Jurkat, Clone E6-1 (cell line): ENCODE data around the gene SMOC2.

ENCODE experiments used
- DNase-seq: peaks from one replicate; pipeline ENCODE4 v3.0.0-alpha.2; 2011; ENCODE audit warnings: low read depth, low spot score
- H3K4me3 ChIP-seq: 2 replicates; pipeline ENCODE4 v1.5.1; 2011; ENCODE audit warnings: mild to moderate bottlenecking, low read length, control low read depth, moderate library complexity

Gene SMOC2

GRCh38 chr6:168504366-168504765 is 63.4 kb downstream of the SMOC2 start:
- H3K4me3 ChIP-seq: no peak overlapping the region
- DNase-seq: no peak

GRCh38 chr6:168506460-168506859 is 65.5 kb downstream of the SMOC2 start:
- peak; percentile 2 for DNase-seq
- H3K4me3 ChIP-seq: no peak overlapping the region

GRCh38 chr6:168507297-168507696 is 66.3 kb downstream of the SMOC2 start:
- no peak for DNase-seq
- H3K4me3 ChIP-seq: no peak overlapping the region

GRCh38 chr6:168507730-168508129 is 66.7 kb downstream of the SMOC2 start:
- no peak for DNase-seq
- no peak overlapping the region for H3K4me3 ChIP-seq

GRCh38 chr6:168508903-168509302 is 67.9 kb downstream of the SMOC2 start:
- no peak overlapping the region for H3K4me3 ChIP-seq
- DNase-seq: no peak

- DNase-seq: no peak
- no peak overlapping the region for H3K4me3 ChIP-seq
These were observed 72.8 kb downstream of the SMOC2 start for GRCh38 chr6:168513766-168514165.

- no peak for DNase-seq
- H3K4me3 ChIP-seq: no peak overlapping the region
These were observed 73.2 kb downstream of the SMOC2 start for GRCh38 chr6:168514216-168514615.

GRCh38 chr6:168515376-168515775 is 74.4 kb downstream of the SMOC2 start:
- no peak for DNase-seq
- H3K4me3 ChIP-seq: no peak overlapping the region

GRCh38 chr6:168516944-168517741 is 76.2 kb downstream of the SMOC2 start:
- no peak for DNase-seq

GRCh38 chr6:168517742-168518347 is 76.9 kb downstream of the SMOC2 start:
- no peak for DNase-seq
- H3K4me3 ChIP-seq: no peak overlapping the region

More at GRCh38 chr6:168516944-168517741, 76.2 kb downstream of the SMOC2 start:
- no peak overlapping the region for H3K4me3 ChIP-seq

GRCh38 chr6:168518348-168518745 is 77.4 kb downstream of the SMOC2 start:
- DNase-seq: no peak
- no peak overlapping the region for H3K4me3 ChIP-seq

GRCh38 chr6:168518867-168519266 is 77.9 kb downstream of the SMOC2 start:
- no peak overlapping the region for H3K4me3 ChIP-seq
- DNase-seq: no peak

- no peak overlapping the region for H3K4me3 ChIP-seq
- DNase-seq: no peak
These were observed 79.2 kb downstream of the SMOC2 start for GRCh38 chr6:168520233-168520632.

GRCh38 chr6:168524571-168525001 is 83.6 kb downstream of the SMOC2 start:
- no peak overlapping the region for H3K4me3 ChIP-seq
- no peak for DNase-seq

GRCh38 chr6:168525114-168525513 is 84.1 kb downstream of the SMOC2 start:
- DNase-seq: no peak
- no peak overlapping the region for H3K4me3 ChIP-seq

- H3K4me3 ChIP-seq: no peak overlapping the region
- DNase-seq: no peak
These were observed 85.1 kb downstream of the SMOC2 start for GRCh38 chr6:168525926-168526630.

GRCh38 chr6:168526841-168527281 is 85.9 kb downstream of the SMOC2 start:
- no peak overlapping the region for H3K4me3 ChIP-seq
- DNase-seq: no peak

- DNase-seq: no peak
These were observed 86.6 kb downstream of the SMOC2 start for GRCh38 chr6:168527451-168528210.

GRCh38 chr6:168528474-168529095 is 87.6 kb downstream of the SMOC2 start:
- no peak for DNase-seq
- H3K4me3 ChIP-seq: no peak overlapping the region

More at GRCh38 chr6:168527451-168528210, 86.6 kb downstream of the SMOC2 start:
- no peak overlapping the region for H3K4me3 ChIP-seq
